Keratinocyte (primary cell): ENCODE data around the gene KCNMA1. TPM values are rescaled to one million over a fixed set of nuclear protein-coding genes. Genes with fewer than 3 reads are reported as not detected.
A peak's percentile ranks its signal among the peaks of the same experiment; 100 is the strongest.

Source experiments
- DNase-seq: peaks from one replicate; pipeline ENCODE4 v3.0.0-alpha.2; 2011; ENCODE audit warnings: low read depth, missing footprints, low spot score
- FAIRE-seq: peaks from 2 replicates; lab custom pipeline; 2011; peaks lifted over from hg19 to GRCh38; lab: Jason Lieb, UNC
- H2AFZ ChIP-seq: 2 replicates; pipeline ENCODE4 v1.6.0; 2012; ENCODE audit warnings: low read length, control low read depth, inconsistent platforms; ENCODE audit not compliant: control insufficient read depth
- H3K27ac ChIP-seq: 2 replicates; pipeline ENCODE4 v1.5.1; 2011; ENCODE audit warnings: low read length; ENCODE audit not compliant: control insufficient read depth, insufficient read depth
- H3K27me3 ChIP-seq: 3 replicates; pipeline ENCODE4 v1.6.0; 2011; ENCODE audit warnings: low read length; ENCODE audit not compliant: control insufficient read depth, insufficient read depth; ENCODE audit errors: extremely low read depth
- H3K36me3 ChIP-seq, 2 experiments: 2 replicates in 1 of 2; 3 replicates in 1 of 2; pipeline ENCODE4 v1.5.1; 2011; ENCODE audit warnings: low read length in 2 of 2, mild to moderate bottlenecking in 1 of 2; ENCODE audit not compliant: control insufficient read depth in 2 of 2, insufficient read depth in 2 of 2; ENCODE audit errors: extremely low read depth in 1 of 2
- H3K4me1 ChIP-seq: 3 replicates; pipeline ENCODE4 v1.5.1; 2011; ENCODE audit warnings: low read length; ENCODE audit not compliant: control insufficient read depth, insufficient read depth; ENCODE audit errors: extremely low read depth
- H3K4me2 ChIP-seq: 3 replicates; pipeline ENCODE4 v1.6.0; 2011; ENCODE audit warnings: low read depth, low read length; ENCODE audit not compliant: control insufficient read depth, insufficient read depth; ENCODE audit errors: extremely low read depth
- H3K4me3 ChIP-seq, 3 experiments: fragments of 200-600 bp in 1 of 3; sonication (generic) in 1 of 3; 2 replicates in 2 of 3; 3 replicates in 1 of 3; pipeline ENCODE4 v1.5.1; 2011 to 2016; ENCODE audit warnings: low read length in 3 of 3, mild to moderate bottlenecking in 3 of 3, control low read depth in 2 of 3, inconsistent platforms in 1 of 3, low read depth in 1 of 3, mixed read lengths in 1 of 3, mixed run types in 1 of 3, moderate library complexity in 1 of 3; ENCODE audit not compliant: control insufficient read depth in 2 of 3, insufficient read depth in 2 of 3; ENCODE audit errors: extremely low read depth in 1 of 3
- H3K79me2 ChIP-seq: 2 replicates; pipeline ENCODE4 v1.6.0; 2012; ENCODE audit warnings: low read length; ENCODE audit not compliant: control insufficient read depth, insufficient read depth
- H3K9ac ChIP-seq: 3 replicates; pipeline ENCODE4 v1.6.0; 2011; ENCODE audit warnings: low read length; ENCODE audit not compliant: control insufficient read depth, insufficient read depth; ENCODE audit errors: extremely low read depth
- H3K9me1 ChIP-seq: 3 replicates; pipeline ENCODE4 v1.6.0; 2011; ENCODE audit warnings: low read length; ENCODE audit not compliant: control insufficient read depth, insufficient read depth; ENCODE audit errors: extremely low read depth
- H3K9me3 ChIP-seq: 2 replicates; pipeline ENCODE4 v1.5.1; 2012; ENCODE audit warnings: low read depth, low read length; ENCODE audit not compliant: control insufficient read depth
- H4K20me1 ChIP-seq: 3 replicates; pipeline ENCODE4 v1.6.0; 2011; ENCODE audit warnings: low read length; ENCODE audit not compliant: control insufficient read depth, insufficient read depth; ENCODE audit errors: extremely low read depth
- EZH2 ChIP-seq: IDR thresholded peaks from one replicate; pipeline ENCODE4 v1.6.1; 2012; ENCODE audit warnings: inconsistent platforms, mild to moderate bottlenecking, low read length, moderate library complexity
- dilution Hi-C: fragments of 300-500 bp; cut with MboI; formaldehyde crosslinking; loops from one replicate; pipeline ENCODE4 v1.7.0; 2020; ENCODE audit warnings: low sequenced_read_pairs; ENCODE audit not compliant: extremely low pct_ligation_motif_present
- polyA plus RNA-seq, 5 experiments: library from polyadenylated mRNA; depleted of rRNA in 3 of 5; stranded (reverse) in 3 of 5; stranded (forward) in 1 of 5; unstranded in 1 of 5; fragments of >200 nt; gene quantifications; 1 replicate in 1 of 5; 2 replicates in 3 of 5; 3 replicates in 1 of 5; pipeline versions ENCODE4 v1.2.1 to v1.2.3, GENCODE V29; 2011 to 2012; ENCODE audit warnings: missing spikeins in 2 of 5, low read depth in 1 of 5, low replicate concordance in 1 of 5
- TF ChIP-seq, protein P1 (sequence below), 3 experiments: IDR thresholded peaks in 1 of 3; conservative IDR thresholded peaks in 1 of 3; optimal IDR thresholded peaks in 1 of 3; 2 replicates in 2 of 3; 3 replicates in 1 of 3; pipeline versions ENCODE3 to v1.5.1; 2011; ENCODE audit warnings: low read length in 3 of 3, mild to moderate bottlenecking in 3 of 3, moderate library complexity in 2 of 3, control low read depth in 1 of 3, inconsistent platforms in 1 of 3; ENCODE audit not compliant: insufficient read depth in 2 of 3; ENCODE audit errors: extremely low read depth in 1 of 3

The KCNMA1 gene
- polyA plus RNA-seq, 1 donor (not counting 4 experiments of a cell fraction or from before 2014, with no cell fraction given), result 6.3 TPM

- H3K9me3 ChIP-seq, result no peaks in the 10 kb centered on the region
- H3K4me2 ChIP-seq, result no peak overlapping the region
- no peak overlapping the region for H3K4me3 ChIP-seq
- H3K79me2 ChIP-seq, result no peaks in the 10 kb centered on the region
- no peaks in the 10 kb centered on the region for H3K36me3 ChIP-seq
- no peaks in the 10 kb centered on the region for H3K9me1 ChIP-seq
- H2AFZ ChIP-seq, result no peak overlapping the region
- no peak overlapping the region for H3K27ac ChIP-seq
- DNase-seq (no peak), FAIRE-seq (no peak)
- H4K20me1 ChIP-seq, result no peaks in the 10 kb centered on the region
- no peak overlapping the region for H3K9ac ChIP-seq
- no peaks in the 10 kb centered on the region for H3K27me3 ChIP-seq
- no peak for TF ChIP-seq EZH2
- TF ChIP-seq, protein P1, sequence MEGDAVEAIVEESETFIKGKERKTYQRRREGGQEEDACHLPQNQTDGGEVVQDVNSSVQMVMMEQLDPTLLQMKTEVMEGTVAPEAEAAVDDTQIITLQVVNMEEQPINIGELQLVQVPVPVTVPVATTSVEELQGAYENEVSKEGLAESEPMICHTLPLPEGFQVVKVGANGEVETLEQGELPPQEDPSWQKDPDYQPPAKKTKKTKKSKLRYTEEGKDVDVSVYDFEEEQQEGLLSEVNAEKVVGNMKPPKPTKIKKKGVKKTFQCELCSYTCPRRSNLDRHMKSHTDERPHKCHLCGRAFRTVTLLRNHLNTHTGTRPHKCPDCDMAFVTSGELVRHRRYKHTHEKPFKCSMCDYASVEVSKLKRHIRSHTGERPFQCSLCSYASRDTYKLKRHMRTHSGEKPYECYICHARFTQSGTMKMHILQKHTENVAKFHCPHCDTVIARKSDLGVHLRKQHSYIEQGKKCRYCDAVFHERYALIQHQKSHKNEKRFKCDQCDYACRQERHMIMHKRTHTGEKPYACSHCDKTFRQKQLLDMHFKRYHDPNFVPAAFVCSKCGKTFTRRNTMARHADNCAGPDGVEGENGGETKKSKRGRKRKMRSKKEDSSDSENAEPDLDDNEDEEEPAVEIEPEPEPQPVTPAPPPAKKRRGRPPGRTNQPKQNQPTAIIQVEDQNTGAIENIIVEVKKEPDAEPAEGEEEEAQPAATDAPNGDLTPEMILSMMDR (optimal IDR thresholded peaks at IDR 0.05 in 1 of 3, IDR thresholded peaks at IDR 0.05 in 1 of 3, conservative IDR thresholded peaks at IDR 0.05 in 1 of 3; ENCODE audit: extremely low read depth in 1 of 3, insufficient read depth in 2 of 3, low read length in 3 of 3), result no peak
- dilution Hi-C loops, result no loop called here
- peaks cover 34% of the 10 kb centered on the region for H3K4me1 ChIP-seq
These were observed 480.2 kb downstream of the KCNMA1 start for GRCh38 chr10:77157248-77158019.

DNA sequence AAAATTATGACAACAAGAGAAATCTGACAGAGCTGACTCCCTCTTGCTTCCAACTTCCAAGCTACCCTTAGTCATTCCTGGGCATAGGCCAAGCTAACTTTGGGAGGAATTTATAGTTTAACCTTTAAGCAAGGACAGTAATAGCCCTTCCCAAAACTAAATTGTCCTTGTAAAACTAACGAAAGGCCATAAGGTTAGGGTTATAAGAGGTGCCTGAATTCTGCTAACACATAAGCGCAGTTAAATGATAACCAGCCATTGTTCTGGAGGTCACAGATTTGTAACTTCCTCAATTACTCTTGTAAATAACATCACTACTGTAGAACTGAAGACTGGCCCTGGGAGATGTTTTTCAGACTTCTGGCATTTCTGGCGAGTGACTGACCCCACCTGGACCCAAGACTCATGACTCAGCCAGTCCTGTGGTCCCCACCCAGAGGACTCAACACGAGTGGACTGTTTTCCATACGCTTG lies 481.2 kb downstream of the KCNMA1 start:
- Histone ChIP-seq H3K4me1 (peaks cover 29% of the 10 kb centered on the region), H3K27me3 (no peaks in the 10 kb centered on the region), H3K27ac (no peak overlapping the region), H3K9ac (no peak overlapping the region), H3K9me3 (no peaks in the 10 kb centered on the region), H3K9me1 (no peaks in the 10 kb centered on the region), H3K4me3 (no peak overlapping the region), H3K36me3 (no peaks in the 10 kb centered on the region), H3K79me2 (no peaks in the 10 kb centered on the region), H3K4me2 (no peak overlapping the region), H4K20me1 (no peaks in the 10 kb centered on the region), H2AFZ (no peak overlapping the region)
- dilution Hi-C loops, result no loop called here
- FAIRE-seq, result peak; percentile 26
- TF ChIP-seq, protein P1 (optimal IDR thresholded peaks at IDR 0.05 in 1 of 3, IDR thresholded peaks at IDR 0.05 in 1 of 3, conservative IDR thresholded peaks at IDR 0.05 in 1 of 3; ENCODE audit: extremely low read depth in 1 of 3, insufficient read depth in 2 of 3, low read length in 3 of 3), result no peak
- no peak for TF ChIP-seq EZH2
- no peak for DNase-seq
